Measurements from ENCODE around the gene SERPINA4.
"Not testable (repeated sequence)": the region's sequence is repeated elsewhere in the genome, so short reads cannot be mapped to it uniquely, and the experiment has no call there.

The SERPINA4 gene

DNA sequence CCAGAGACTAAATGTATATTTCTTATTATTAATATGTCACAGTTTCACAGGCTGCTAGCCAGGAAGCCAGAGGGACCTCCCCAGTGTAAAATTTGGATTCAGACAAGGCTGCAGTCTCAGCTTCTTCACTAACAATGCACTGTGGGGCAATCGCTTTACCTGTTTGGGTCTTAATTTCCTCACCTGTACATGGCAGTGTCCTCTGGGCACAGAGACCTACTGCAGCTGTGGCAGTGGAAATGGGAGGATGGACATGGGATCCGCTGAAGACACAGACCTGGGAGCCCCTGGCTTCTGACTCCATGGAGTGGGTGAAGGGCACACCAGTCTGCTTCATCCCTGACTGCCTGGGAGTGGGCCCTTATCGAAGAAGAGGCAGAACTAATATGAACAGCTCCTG is 13.1 kb downstream of the SERPINA4 start:
- Histone ChIP-seq H3K9me3 (ENCODE audit: insufficient read depth, low read depth, low read length) (peaks cover 5% of the 10 kb centered on the region; the same call in 1 of the 2 replicates), H3K9ac (ENCODE audit: low read depth, low read length, poor library complexity, severe bottlenecking) (no peak overlapping the region), H3K27me3 (ENCODE audit: insufficient read depth, low read length, poor library complexity, severe bottlenecking) (no peaks in the 10 kb centered on the region), H3K4me1 (ENCODE audit: insufficient read depth, low read length, poor library complexity, severe bottlenecking) (no peaks in the 10 kb centered on the region), H2AFZ (ENCODE audit: low read length) (no peak overlapping the region), H3F3A (ENCODE audit: low read depth) (no peaks in the 10 kb centered on the region), H3K4me3 (ENCODE audit: low read length, poor library complexity, severe bottlenecking) (no peak overlapping the region), H4K20me1 (ENCODE audit: insufficient read depth, low read length, poor library complexity, severe bottlenecking) (no peaks in the 10 kb centered on the region), H3K79me2 (ENCODE audit: insufficient read depth, low read length) (no peaks in the 10 kb centered on the region), H3K9me2 (replicated peaks; ENCODE audit: low read depth, low read length) (no peaks in the 10 kb centered on the region), H3K36me3 (ENCODE audit: insufficient read depth, low read length) (no peaks in the 10 kb centered on the region), H3K4me2 (ENCODE audit: low read depth, low read length, poor library complexity, severe bottlenecking) (no peak overlapping the region)
- TF ChIP-seq, protein P1, sequence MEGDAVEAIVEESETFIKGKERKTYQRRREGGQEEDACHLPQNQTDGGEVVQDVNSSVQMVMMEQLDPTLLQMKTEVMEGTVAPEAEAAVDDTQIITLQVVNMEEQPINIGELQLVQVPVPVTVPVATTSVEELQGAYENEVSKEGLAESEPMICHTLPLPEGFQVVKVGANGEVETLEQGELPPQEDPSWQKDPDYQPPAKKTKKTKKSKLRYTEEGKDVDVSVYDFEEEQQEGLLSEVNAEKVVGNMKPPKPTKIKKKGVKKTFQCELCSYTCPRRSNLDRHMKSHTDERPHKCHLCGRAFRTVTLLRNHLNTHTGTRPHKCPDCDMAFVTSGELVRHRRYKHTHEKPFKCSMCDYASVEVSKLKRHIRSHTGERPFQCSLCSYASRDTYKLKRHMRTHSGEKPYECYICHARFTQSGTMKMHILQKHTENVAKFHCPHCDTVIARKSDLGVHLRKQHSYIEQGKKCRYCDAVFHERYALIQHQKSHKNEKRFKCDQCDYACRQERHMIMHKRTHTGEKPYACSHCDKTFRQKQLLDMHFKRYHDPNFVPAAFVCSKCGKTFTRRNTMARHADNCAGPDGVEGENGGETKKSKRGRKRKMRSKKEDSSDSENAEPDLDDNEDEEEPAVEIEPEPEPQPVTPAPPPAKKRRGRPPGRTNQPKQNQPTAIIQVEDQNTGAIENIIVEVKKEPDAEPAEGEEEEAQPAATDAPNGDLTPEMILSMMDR (conservative IDR thresholded peaks at IDR 0.05; ENCODE audit: low read length), result no peak
- no peak for TF ChIP-seq EZH2phosphoT487 (IDR thresholded peaks at IDR 0.05; ENCODE audit: borderline replicate concordance)

DNA sequence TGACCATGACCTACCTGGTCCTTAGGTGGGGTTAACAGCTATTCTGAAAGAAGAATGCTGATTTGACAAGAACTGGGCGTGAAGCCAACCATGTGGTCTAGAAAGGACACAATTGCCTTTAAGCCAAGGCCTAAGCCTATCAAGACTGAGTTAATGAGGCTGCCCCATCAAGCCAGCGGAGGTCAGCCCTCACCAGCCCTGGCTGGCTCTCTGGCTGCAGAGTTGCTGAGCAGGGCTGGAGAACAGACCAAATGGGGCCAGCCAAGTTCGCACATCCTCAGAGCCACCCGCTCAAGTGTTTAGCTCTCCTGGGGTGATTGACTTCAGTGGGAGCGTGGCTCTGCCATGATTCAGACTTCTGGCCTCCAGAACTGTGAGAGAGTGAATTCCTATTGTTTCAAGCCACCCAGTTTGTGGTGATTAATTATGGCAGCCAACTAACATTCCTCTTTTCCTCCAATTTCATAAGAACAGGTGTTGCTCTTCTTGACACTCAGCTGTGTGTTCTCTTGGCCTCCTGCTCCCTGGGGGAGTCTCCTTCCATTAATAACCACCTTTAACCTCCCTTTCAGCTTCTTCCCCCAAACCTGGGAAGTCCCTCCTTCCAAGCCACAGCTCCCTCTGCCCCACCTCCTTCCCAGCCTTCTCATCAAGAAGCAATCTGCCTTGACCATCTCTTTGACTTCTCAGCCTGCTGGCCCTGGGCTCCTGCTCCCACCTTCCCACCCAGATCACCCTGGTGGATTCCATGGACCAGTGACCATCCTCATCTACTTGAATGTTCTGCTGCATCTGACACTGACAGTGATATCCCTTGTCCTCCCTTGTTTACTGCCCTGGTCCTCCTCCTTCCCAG is 14.7 kb downstream of the SERPINA4 start:
- no peaks in the 10 kb centered on the region for H3K9me2 ChIP-seq (replicated peaks; ENCODE audit: low read depth, low read length)
- H3K9me3 ChIP-seq (ENCODE audit: insufficient read depth, low read depth, low read length), result peaks cover 5% of the 10 kb centered on the region; the same call in 1 of the 2 replicates
- no peaks in the 10 kb centered on the region for H3K79me2 ChIP-seq (ENCODE audit: insufficient read depth, low read length)
- H3K27me3 ChIP-seq (ENCODE audit: insufficient read depth, low read length, poor library complexity, severe bottlenecking), result no peaks in the 10 kb centered on the region
- no peaks in the 10 kb centered on the region for H3F3A ChIP-seq (ENCODE audit: low read depth)
- H3K4me3 ChIP-seq (ENCODE audit: low read length, poor library complexity, severe bottlenecking), result no peak overlapping the region
- no peaks in the 10 kb centered on the region for H3K36me3 ChIP-seq (ENCODE audit: insufficient read depth, low read length)
- no peak overlapping the region for H3K4me2 ChIP-seq (ENCODE audit: low read depth, low read length, poor library complexity, severe bottlenecking)
- H3K9ac ChIP-seq (ENCODE audit: low read depth, low read length, poor library complexity, severe bottlenecking), result no peak overlapping the region
- no peaks in the 10 kb centered on the region for H3K4me1 ChIP-seq (ENCODE audit: insufficient read depth, low read length, poor library complexity, severe bottlenecking)
- TF ChIP-seq, protein P1 (conservative IDR thresholded peaks at IDR 0.05; ENCODE audit: low read length), result no peak
- no peak for TF ChIP-seq EZH2phosphoT487 (IDR thresholded peaks at IDR 0.05; ENCODE audit: borderline replicate concordance)
- no peaks in the 10 kb centered on the region for H4K20me1 ChIP-seq (ENCODE audit: insufficient read depth, low read length, poor library complexity, severe bottlenecking)
- no peak overlapping the region for H2AFZ ChIP-seq (ENCODE audit: low read length)

DNA sequence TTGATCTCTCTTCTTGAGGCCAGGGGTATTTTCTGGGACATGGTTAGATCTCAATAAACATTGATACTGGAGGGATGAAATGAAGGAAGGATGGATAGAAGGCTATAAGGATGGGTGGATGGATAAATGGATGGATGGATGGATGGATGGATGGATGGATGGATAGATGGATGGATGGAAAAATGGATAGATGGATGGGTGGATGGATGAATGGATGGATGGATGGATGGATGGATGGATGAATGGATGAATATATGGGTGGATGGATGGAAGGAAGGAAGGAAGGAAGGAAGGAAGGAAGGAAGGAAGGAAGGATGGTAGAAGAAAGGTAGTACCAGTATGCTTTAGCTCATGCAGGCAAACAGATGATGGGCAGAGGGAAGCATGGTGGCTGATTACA is 16.2 kb downstream of the SERPINA4 start:
- H3K9me3 ChIP-seq (ENCODE audit: insufficient read depth, low read depth, low read length); H3K9me2 ChIP-seq (replicated peaks; ENCODE audit: low read depth, low read length); H3K36me3 ChIP-seq (ENCODE audit: insufficient read depth, low read length); H3K27me3 ChIP-seq (ENCODE audit: insufficient read depth, low read length, poor library complexity, severe bottlenecking); H4K20me1 ChIP-seq (ENCODE audit: insufficient read depth, low read length, poor library complexity, severe bottlenecking); H3K9ac ChIP-seq (ENCODE audit: low read depth, low read length, poor library complexity, severe bottlenecking); H2AFZ ChIP-seq (ENCODE audit: low read length); H3K4me1 ChIP-seq (ENCODE audit: insufficient read depth, low read length, poor library complexity, severe bottlenecking); H3K4me3 ChIP-seq (ENCODE audit: low read length, poor library complexity, severe bottlenecking); H3K4me2 ChIP-seq (ENCODE audit: low read depth, low read length, poor library complexity, severe bottlenecking); H3K79me2 ChIP-seq (ENCODE audit: insufficient read depth, low read length); H3F3A ChIP-seq (ENCODE audit: low read depth): not testable (repeated sequence)

DNA sequence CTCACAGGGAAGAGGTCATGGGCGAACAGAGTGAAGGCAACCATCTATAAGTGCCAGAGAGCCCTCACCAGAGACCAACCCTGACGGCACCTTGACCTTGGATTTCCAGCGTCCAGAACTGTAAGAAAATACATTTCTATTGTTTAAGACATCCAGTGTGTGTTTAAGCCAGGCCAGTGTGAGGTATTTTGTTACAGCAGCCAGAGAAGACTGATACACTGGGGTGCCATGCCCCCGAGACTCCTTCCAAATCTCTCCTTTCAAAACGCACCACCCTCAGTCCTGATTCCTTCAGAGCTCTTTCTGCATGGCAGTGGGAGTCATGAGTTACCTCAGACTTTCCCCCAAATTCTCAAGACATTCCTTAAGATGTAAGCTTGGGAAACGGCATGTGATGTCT is 17.5 kb downstream of the SERPINA4 start:
- TF ChIP-seq EZH2phosphoT487 (IDR thresholded peaks at IDR 0.05; ENCODE audit: borderline replicate concordance), result no peak
- TF ChIP-seq, protein P1 (conservative IDR thresholded peaks at IDR 0.05; ENCODE audit: low read length), result no peak
- Histone ChIP-seq H3K79me2 (ENCODE audit: insufficient read depth, low read length) (no peaks in the 10 kb centered on the region), H3K4me1 (ENCODE audit: insufficient read depth, low read length, poor library complexity, severe bottlenecking) (no peaks in the 10 kb centered on the region), H3K27me3 (ENCODE audit: insufficient read depth, low read length, poor library complexity, severe bottlenecking) (no peaks in the 10 kb centered on the region), H3K4me3 (ENCODE audit: low read length, poor library complexity, severe bottlenecking) (no peak overlapping the region), H3K4me2 (ENCODE audit: low read depth, low read length, poor library complexity, severe bottlenecking) (no peak overlapping the region), H3K36me3 (ENCODE audit: insufficient read depth, low read length) (no peaks in the 10 kb centered on the region), H4K20me1 (ENCODE audit: insufficient read depth, low read length, poor library complexity, severe bottlenecking) (no peaks in the 10 kb centered on the region), H3F3A (ENCODE audit: low read depth) (no peaks in the 10 kb centered on the region), H3K9me3 (ENCODE audit: insufficient read depth, low read depth, low read length) (peaks cover 5% of the 10 kb centered on the region; the same call in 1 of the 2 replicates), H3K9ac (ENCODE audit: low read depth, low read length, poor library complexity, severe bottlenecking) (no peak overlapping the region), H2AFZ (ENCODE audit: low read length) (no peak overlapping the region), H3K9me2 (replicated peaks; ENCODE audit: low read depth, low read length) (no peaks in the 10 kb centered on the region)

Measured in Loucy (cell line).